Measurements from ENCODE around the gene CSKMT. TPM values are rescaled to one million over a fixed set of nuclear protein-coding genes. Genes with fewer than 3 reads are reported as not detected.
A peak's percentile ranks its signal among the peaks of the same experiment; 100 is the strongest.
"Not testable (repeated sequence)": the region's sequence is repeated elsewhere in the genome, so short reads cannot be mapped to it uniquely, and the experiment has no call there.

The CSKMT gene, protein sequence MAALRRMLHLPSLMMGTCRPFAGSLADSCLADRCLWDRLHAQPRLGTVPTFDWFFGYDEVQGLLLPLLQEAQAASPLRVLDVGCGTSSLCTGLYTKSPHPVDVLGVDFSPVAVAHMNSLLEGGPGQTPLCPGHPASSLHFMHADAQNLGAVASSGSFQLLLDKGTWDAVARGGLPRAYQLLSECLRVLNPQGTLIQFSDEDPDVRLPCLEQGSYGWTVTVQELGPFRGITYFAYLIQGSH
- polyA plus RNA-seq = 10 to 100 TPM in 2 of 4 donors, 1 to 10 TPM in 2; 7.0 to 18.6 (median 12.1) TPM
- long read RNA-seq, donor 1, transcript CSKMT-204 (1 exons, 376 nt) = major isoform, 6 of 11 reads
- long read RNA-seq, donor 1, partial matches to known transcripts = 0 of 11 reads
- long read RNA-seq, donor 1, other reads (novel, unspliced or antisense) = 0 of 11 reads
- long read RNA-seq, donor 2, transcript CSKMT-204 (1 exons, 376 nt) = major isoform, 6 of 7 reads
- long read RNA-seq, donor 2, partial matches to known transcripts = 0 of 7 reads
- long read RNA-seq, donor 2, other reads (novel, unspliced or antisense) = 0 of 7 reads
- long read RNA-seq, donor 3, transcript CSKMT-202 (2 exons, 2,870 nt) = major isoform, 6 of 11 reads
- long read RNA-seq, donor 3, partial matches to known transcripts = 0 of 11 reads
- long read RNA-seq, donor 3, other reads (novel, unspliced or antisense) = 0 of 11 reads
- long read RNA-seq, donor 4 = 0 reads
- long read RNA-seq, donor 5, partial matches to known transcripts = 0 of 5 reads
- long read RNA-seq, donor 5, other reads (novel, unspliced or antisense) = 0 of 5 reads
- long read RNA-seq, donor 6, transcript CSKMT-204 (1 exons, 376 nt) = major isoform, 5 of 10 reads
- long read RNA-seq, donor 6, partial matches to known transcripts = 0 of 10 reads
- long read RNA-seq, donor 6, other reads (novel, unspliced or antisense) = 0 of 10 reads
- long read RNA-seq, donor 7 = 0 reads
- long read RNA-seq, donor 8 = 0 reads
- long read RNA-seq, donor 9, partial matches to known transcripts = 0 of 2 reads
- long read RNA-seq, donor 9, other reads (novel, unspliced or antisense) = 0 of 2 reads
- long read RNA-seq, donor 10, transcript CSKMT-204 (1 exons, 376 nt) = major isoform, 5 of 8 reads
- long read RNA-seq, donor 10, partial matches to known transcripts = 0 of 8 reads
- long read RNA-seq, donor 10, other reads (novel, unspliced or antisense) = 0 of 8 reads

DNA sequence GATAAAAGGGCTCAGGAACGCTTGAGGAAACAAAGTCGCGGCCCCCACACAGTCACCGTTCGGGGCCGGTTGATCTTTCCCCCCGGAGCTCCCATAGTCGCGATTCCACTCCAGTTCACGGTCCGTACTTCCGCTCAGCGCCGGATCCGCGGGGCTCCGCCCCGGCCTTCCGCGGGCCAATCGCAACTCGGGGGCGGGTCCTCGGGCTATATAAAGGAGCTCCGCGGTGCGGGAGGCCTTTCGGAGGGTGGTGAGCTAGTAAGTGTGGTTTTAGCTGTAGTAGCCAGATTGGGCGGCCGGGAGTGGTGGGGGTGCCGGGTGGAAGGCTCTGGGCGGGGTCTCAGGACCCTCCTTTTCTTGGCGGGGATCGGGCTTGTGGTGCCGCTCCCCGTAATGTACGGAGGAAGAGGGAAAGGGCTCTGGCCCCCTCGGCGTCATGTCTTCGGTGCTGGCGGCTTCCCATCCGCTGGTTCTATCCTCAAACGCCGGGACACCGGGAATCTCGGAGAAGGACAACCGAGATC lies at the start of gene CSKMT, which contains the start of gene C11orf98:
Gene CSKMT (plus strand): TSS at position 238 of the 524 bp plus-strand sequence. CDS start 568 bp downstream, outside the sequence.
Gene C11orf98 (minus strand): TSS at position 136 of the 524 bp plus-strand sequence. CDS start 41 bp downstream, at position 95.
- H3K4me1 ChIP-seq (ENCODE audit: control insufficient read depth in 3 of 3, insufficient read depth in 2 of 3, low read depth in 1 of 3, low read length in 2 of 3) = peaks cover 10 to 12% (median 11%) of the 10 kb centered on the region in 3 donors
- peak within 1 kb of the TSS; percentile 90 to 98 (median 95) for H3K27ac ChIP-seq (ENCODE audit: low read depth in 1 of 3, low read length in 2 of 3)
- H3K27me3 ChIP-seq (ENCODE audit: control insufficient read depth in 3 of 3, insufficient read depth in 3 of 3, low read length in 3 of 3) = no peaks in the 10 kb centered on the region
- H3K9me3 ChIP-seq (ENCODE audit: control insufficient read depth in 2 of 2, insufficient read depth in 1 of 2, low read depth in 1 of 2, low read length in 1 of 2) = no peaks in the 10 kb centered on the region
- peaks cover 0 to 41% (median 3%) of the 10 kb centered on the region in 3 donors for H3K36me3 ChIP-seq (ENCODE audit: control insufficient read depth in 3 of 3, insufficient read depth in 2 of 3, low read depth in 1 of 3, low read length in 3 of 3)
- peak; percentile 95 to 97 for DNase-seq
- 0 to 1% (median 0%) methylated on average over 42 to 47 of the region's 47 CpGs for WGBS, 3 donors
- H3K4me3 ChIP-seq (ENCODE audit: low read depth in 1 of 3, low read length in 3 of 3) = peak within 1 kb of the TSS; percentile 84 to 98 (median 97)
- FAIRE-seq = no peak

DNA sequence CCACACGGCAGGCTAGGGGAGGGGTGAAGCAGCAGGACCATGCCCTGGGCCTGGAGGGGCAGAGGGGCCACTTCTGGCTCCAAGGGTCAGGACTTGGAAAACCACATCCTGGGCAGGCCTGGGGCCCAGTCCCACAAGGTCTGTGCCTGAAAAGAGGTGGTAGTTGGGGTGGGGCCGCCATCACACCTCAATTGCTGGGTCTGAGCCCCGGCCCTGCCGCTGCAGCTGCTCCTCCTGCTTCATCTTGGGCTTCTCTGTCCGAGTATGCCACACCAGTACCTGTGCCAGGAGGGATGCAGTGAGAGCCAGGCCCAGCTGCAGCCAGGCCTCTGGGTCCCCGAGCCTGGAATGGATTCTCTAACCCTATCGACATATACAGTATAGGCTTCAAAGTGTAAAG lies 49.6 kb upstream of the CSKMT start:
- no peak overlapping the region for H3K4me3 ChIP-seq (ENCODE audit: low read depth in 1 of 3, low read length in 3 of 3)
- H3K27me3 ChIP-seq (ENCODE audit: control insufficient read depth in 3 of 3, insufficient read depth in 3 of 3, low read length in 3 of 3) = no peaks in the 10 kb centered on the region
- no peak for FAIRE-seq
- peaks cover 0 to 36% (median 8%) of the 10 kb centered on the region in 3 donors for H3K4me1 ChIP-seq (ENCODE audit: control insufficient read depth in 3 of 3, insufficient read depth in 2 of 3, low read depth in 1 of 3, low read length in 2 of 3)
- H3K9me3 ChIP-seq (ENCODE audit: control insufficient read depth in 2 of 2, insufficient read depth in 1 of 2, low read depth in 1 of 2, low read length in 1 of 2) = no peaks in the 10 kb centered on the region
- WGBS, 3 donors = 88 to 93% (median 90%) methylated on average over 7 of the region's 7 CpGs
- no peak for DNase-seq
- no peak overlapping the region for H3K27ac ChIP-seq (ENCODE audit: low read depth in 1 of 3, low read length in 2 of 3)
- H3K36me3 ChIP-seq (ENCODE audit: control insufficient read depth in 3 of 3, insufficient read depth in 2 of 3, low read depth in 1 of 3, low read length in 3 of 3) = peaks cover 0 to 46% (median 4%) of the 10 kb centered on the region in 3 donors

DNA sequence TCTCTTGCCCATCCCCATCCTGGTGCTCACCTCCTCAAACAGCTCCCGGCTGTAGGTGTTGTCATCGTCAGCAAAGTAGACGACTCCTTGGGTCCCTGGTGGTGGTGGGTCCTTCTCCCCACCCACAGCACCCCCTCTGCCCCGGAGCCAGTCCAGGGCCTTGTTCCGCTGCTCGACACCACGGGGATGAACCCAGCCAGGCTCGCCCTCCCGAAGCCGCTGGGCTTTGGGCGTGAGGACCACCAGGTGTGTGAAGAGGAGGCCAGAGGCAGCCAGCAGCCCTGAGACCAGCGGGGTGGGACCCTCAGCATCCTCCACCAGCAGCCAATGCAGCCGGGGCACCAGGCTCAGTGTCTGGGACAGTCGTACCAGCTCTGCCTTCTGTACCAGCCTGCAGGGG lies 48.2 kb upstream of the CSKMT start:
- 94 to 96% (median 95%) methylated on average over 11 to 14 of the region's 14 CpGs for WGBS, 3 donors
- peaks cover 0 to 40% (median 4%) of the 10 kb centered on the region in 3 donors for H3K36me3 ChIP-seq (ENCODE audit: control insufficient read depth in 3 of 3, insufficient read depth in 2 of 3, low read depth in 1 of 3, low read length in 3 of 3)

DNA sequence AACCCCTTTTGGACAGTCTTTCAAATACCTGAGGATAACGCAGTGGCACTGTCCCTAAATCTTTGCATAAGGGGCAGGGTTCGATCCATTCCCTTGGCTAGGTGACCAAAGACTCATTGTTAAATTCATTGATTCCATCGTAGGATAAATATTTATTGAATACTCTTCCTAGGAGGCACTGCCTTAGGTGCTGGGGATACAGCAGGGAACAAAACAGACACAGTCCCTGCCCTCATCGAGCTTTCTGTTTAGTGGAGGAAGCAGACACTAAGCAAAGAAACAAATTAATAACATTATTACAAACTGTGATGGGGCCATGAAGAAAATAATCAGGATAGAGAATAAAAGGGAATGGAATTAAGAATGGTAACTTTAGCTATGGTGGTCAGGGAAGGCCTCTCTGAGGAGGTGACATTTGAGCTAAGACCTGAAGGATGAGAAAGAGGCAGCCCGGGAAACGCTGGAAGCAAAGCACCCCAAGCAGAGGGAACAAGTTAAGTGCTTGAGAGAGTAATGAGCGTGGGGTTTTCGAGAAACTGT lies 44.0 kb upstream of the CSKMT start:
- H3K4me3 ChIP-seq (ENCODE audit: low read depth in 1 of 3, low read length in 3 of 3) = peak overlapping the region; percentile 61 to 69 (median 68)
- no peaks in the 10 kb centered on the region for H3K27me3 ChIP-seq (ENCODE audit: control insufficient read depth in 3 of 3, insufficient read depth in 3 of 3, low read length in 3 of 3)
- FAIRE-seq (no peak), DNase-seq (no peak)
- WGBS, 3 donors = 21 to 27% (median 26%) methylated on average over 8 of the region's 8 CpGs
- H3K36me3 ChIP-seq (ENCODE audit: control insufficient read depth in 3 of 3, insufficient read depth in 2 of 3, low read depth in 1 of 3, low read length in 3 of 3) = peaks cover 7 to 43% (median 10%) of the 10 kb centered on the region in 3 donors
- peak overlapping the region; percentile 86 to 92 (median 89) for H3K27ac ChIP-seq (ENCODE audit: low read depth in 1 of 3, low read length in 2 of 3)
- H3K9me3 ChIP-seq (ENCODE audit: control insufficient read depth in 2 of 2, insufficient read depth in 1 of 2, low read depth in 1 of 2, low read length in 1 of 2) = no peaks in the 10 kb centered on the region
- H3K4me1 ChIP-seq (ENCODE audit: control insufficient read depth in 3 of 3, insufficient read depth in 2 of 3, low read depth in 1 of 3, low read length in 2 of 3) = peaks cover 0 to 8% (median 5%) of the 10 kb centered on the region in 3 donors

More for the DNA sequence above, 48.2 kb upstream of the CSKMT start:
- peaks cover 0 to 33% (median 7%) of the 10 kb centered on the region in 3 donors for H3K4me1 ChIP-seq (ENCODE audit: control insufficient read depth in 3 of 3, insufficient read depth in 2 of 3, low read depth in 1 of 3, low read length in 2 of 3)
- not testable (repeated sequence) for H3K4me3 ChIP-seq (ENCODE audit: low read depth in 1 of 3, low read length in 3 of 3); H3K9me3 ChIP-seq (ENCODE audit: control insufficient read depth in 2 of 2, insufficient read depth in 1 of 2, low read depth in 1 of 2, low read length in 1 of 2); FAIRE-seq; H3K27ac ChIP-seq (ENCODE audit: low read depth in 1 of 3, low read length in 2 of 3); H3K27me3 ChIP-seq (ENCODE audit: control insufficient read depth in 3 of 3, insufficient read depth in 3 of 3, low read length in 3 of 3); DNase-seq

DNA sequence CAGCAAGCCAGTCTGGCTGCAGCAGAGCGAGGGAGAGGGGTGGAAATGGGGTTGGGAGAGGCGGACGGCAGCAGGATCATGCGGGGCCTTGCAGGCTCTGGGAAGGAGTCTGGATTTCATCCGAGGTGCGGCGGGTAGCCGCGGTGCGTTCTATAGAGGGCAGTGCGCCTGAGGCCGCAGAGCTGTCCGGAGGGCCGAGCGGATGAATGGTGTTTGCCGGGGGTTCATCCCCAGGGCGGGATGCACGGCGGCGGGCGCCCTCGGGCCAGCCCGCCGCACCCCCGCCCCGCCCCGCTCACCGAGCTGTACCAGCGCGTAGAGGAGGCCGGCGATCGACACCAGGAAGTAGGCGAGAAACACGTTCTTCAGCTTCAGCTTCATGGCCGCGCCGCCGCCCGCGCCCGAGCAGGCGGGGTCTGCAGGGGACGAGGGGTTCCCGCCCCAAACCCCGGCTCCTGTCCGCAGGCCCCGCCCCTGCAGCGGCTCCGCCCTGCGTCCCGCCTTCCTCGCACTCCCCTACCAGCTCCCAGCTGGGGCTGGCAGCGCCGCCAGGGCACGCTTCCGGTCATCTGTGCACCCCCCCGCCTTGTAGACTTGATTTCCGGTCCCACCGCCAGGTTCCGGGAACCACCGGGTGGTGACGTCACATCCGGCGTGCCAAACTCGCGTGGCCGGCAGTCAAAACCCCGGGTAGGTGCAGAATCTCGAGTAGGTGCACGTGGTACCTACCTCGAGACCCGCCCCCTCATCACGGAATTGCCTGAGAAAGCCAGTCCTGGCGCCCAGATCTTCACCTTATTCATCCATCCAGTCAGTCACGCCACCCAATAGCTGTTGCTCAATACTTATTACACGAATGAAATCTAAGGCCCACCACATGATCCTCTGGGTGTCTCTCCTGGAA lies 43.3 kb upstream of the CSKMT start, which contains the start of gene B3GAT3:
Gene B3GAT3 (minus strand): TSS at position 420 of the 904 bp plus-strand sequence. CDS start 39 bp downstream, at position 381.
- WGBS, 3 donors = 1 to 2% (median 1%) methylated on average over 45 to 77 of the region's 77 CpGs
- Histone ChIP-seq H3K27me3 (ENCODE audit: control insufficient read depth in 3 of 3, insufficient read depth in 3 of 3, low read length in 3 of 3) (no peaks in the 10 kb centered on the region), H3K4me1 (ENCODE audit: control insufficient read depth in 3 of 3, insufficient read depth in 2 of 3, low read depth in 1 of 3, low read length in 2 of 3) (peaks cover 0 to 8% (median 5%) of the 10 kb centered on the region in 3 donors), H3K27ac (ENCODE audit: low read depth in 1 of 3, low read length in 2 of 3) (peak within 1 kb of the TSS; percentile 86 to 92 (median 89)), H3K4me3 (ENCODE audit: low read depth in 1 of 3, low read length in 3 of 3) (peak within 1 kb of the TSS; percentile 61 to 69 (median 68)), H3K36me3 (ENCODE audit: control insufficient read depth in 3 of 3, insufficient read depth in 2 of 3, low read depth in 1 of 3, low read length in 3 of 3) (peaks cover 11 to 43% (median 14%) of the 10 kb centered on the region in 3 donors), H3K9me3 (ENCODE audit: control insufficient read depth in 2 of 2, insufficient read depth in 1 of 2, low read depth in 1 of 2, low read length in 1 of 2) (no peaks in the 10 kb centered on the region)
- DNase-seq (peak; percentile 97 to 98), FAIRE-seq (no peak)

DNA sequence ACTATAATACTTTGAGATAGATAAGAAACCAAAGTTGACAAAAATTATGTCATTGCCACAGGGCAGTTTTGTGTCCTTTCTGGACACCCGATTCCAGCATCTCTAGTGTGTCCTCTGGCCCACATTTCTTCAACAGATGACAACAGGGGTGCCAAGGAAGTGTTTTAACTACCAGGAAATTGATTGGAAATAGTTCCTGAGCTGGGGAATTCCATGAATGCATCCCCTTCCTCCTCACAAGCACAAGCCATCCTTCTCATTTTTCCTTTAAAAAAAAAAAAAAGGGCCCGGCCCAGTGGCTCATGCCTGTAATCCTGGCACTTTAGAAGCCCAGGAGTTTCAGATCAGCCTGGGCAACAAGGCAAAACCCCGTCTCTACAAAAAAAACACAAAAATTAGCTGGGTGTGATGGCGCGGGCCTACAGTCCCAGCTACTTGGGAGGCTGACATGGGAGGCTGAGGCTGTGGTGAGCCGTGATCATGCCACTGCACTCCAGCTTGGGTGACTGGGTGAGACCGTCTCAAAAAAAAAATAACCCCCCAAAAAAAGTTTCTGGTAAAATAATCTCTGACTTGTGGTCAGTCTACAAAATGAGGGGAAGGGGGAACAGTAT lies 42.5 kb upstream of the CSKMT start:
- Histone ChIP-seq H3K4me3 (ENCODE audit: low read depth in 1 of 3, low read length in 3 of 3) (peak overlapping the region in 1 of 3 donors; percentile 69), H3K27ac (ENCODE audit: low read depth in 1 of 3, low read length in 2 of 3) (peak overlapping the region; percentile 86 to 92 (median 89)), H3K27me3 (ENCODE audit: control insufficient read depth in 3 of 3, insufficient read depth in 3 of 3, low read length in 3 of 3) (no peaks in the 10 kb centered on the region), H3K36me3 (ENCODE audit: control insufficient read depth in 3 of 3, insufficient read depth in 2 of 3, low read depth in 1 of 3, low read length in 3 of 3) (peaks cover 14 to 43% (median 14%) of the 10 kb centered on the region in 3 donors), H3K9me3 (ENCODE audit: control insufficient read depth in 2 of 2, insufficient read depth in 1 of 2, low read depth in 1 of 2, low read length in 1 of 2) (no peaks in the 10 kb centered on the region), H3K4me1 (ENCODE audit: control insufficient read depth in 3 of 3, insufficient read depth in 2 of 3, low read depth in 1 of 3, low read length in 2 of 3) (peaks cover 0 to 8% (median 5%) of the 10 kb centered on the region in 3 donors)
- DNase-seq = no peak
- FAIRE-seq = no peak
- WGBS, 3 donors = 86 to 94% (median 87%) methylated on average over 7 of the region's 7 CpGs

Data from small intestine (tissue), 16 donors.